Non-pigmented ciliary epithelial cell (primary cell): ENCODE results near the gene OR5D14.

ENCODE experiments used
- DNase-seq: peaks from one replicate; pipeline ENCODE4 v3.0.0-alpha.2; 2010; ENCODE audit warnings: low read depth

Gene OR5D14

GRCh38 chr11:55795256-55795655 is at the start of gene OR5D14:
Gene OR5D14, plus strand, starts transcription at chr11:55795556. Its CDS starts 0 bp downstream, at chr11:55795556.
- no peak for DNase-seq

DNA sequence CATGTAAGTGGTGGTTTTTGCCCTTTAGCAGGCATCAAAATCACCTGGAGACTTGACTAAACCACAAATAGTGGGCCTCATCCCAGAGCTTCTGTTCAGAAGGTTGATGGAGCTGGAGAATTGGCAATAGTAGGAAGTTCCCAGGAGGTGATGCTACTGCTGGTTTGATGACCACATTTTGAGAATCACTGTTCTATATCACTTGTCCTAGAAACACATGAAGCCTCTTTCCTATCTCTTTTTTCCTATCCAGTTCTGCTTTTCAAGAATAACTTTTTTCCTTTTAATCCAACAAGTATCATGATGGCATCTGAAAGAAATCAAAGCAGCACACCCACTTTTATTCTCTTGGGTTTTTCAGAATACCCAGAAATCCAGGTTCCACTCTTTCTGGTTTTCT is 22.2 kb upstream of the OR5D14 start, which contains the start of gene OR5D13:
OR5D13 (plus strand) TSS at position 301 of the 400 bp plus-strand sequence; CDS start at position 301, 0 bp downstream.
- no peak for DNase-seq

GRCh38 chr11:55791606-55792005 is 3.8 kb upstream of the OR5D14 start:
- no peak for DNase-seq

DNA sequence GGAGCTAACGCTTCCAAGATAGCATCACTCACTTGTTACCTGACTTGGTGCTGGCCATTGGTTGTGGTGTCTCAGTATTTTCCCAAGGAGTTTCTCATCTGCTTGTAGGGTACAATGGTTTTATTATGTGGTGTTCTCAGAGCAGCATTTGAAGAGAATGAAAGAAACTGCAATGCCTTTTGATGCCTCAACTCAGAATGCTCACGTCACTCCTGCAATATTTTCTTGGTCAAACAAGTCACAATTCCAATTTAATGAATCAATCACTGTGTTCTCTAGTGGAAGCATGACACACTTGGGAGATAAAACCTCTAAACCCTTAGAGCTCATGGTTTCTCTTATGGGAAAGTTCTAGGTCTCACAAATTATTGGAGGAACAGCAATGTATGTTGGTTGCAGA is 2.0 kb upstream of the OR5D14 start:
- DNase-seq, result no peak

DNA sequence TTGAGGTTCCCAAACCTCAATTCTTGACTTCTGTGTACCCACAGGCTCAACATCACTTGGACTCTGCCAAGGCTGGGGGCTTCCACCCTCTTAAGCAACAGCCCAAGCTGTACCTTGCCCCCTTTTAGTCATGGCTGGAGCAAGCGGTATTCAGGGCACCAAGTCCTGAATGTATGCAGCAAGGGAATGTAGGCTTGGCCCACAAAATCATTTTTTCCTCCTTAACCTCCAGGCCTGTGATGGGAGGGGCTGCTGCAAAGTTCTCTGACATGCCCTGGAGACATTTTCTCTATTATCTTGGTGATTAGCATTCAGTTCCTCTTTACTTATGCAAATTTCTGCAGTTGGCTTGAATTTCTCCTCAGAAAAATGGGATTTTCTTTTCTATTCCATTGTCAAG is 10.9 kb downstream of the OR5D14 start:
- DNase-seq, result no peak

- DNase-seq, result no peak
These were observed 15.7 kb downstream of the OR5D14 start, which contains the start of gene OR5L1 for GRCh38 chr11:55811067-55811466. Gene OR5L1, plus strand, starts transcription at chr11:55811367. Its CDS starts 100 bp downstream, at chr11:55811467.

DNA sequence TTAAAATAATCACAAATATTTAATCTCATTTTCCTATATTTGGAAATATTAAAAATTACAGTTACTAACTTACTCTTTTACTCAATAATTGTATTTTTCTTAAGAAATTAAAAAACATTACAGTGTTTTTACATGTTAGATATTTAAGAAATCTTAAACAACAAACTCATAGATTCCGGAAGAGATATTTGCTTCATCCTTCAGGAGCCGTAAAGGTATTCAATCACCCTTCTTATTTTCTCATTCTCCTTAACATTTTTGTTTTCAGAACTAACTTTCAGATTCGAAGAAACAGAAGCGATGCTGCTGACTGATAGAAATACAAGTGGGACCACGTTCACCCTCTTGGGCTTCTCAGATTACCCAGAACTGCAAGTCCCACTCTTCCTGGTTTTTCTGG is 24.0 kb downstream of the OR5D14 start, which contains the start of gene OR5D18:
OR5D18 (plus strand) TSS at position 301 of the 400 bp plus-strand sequence; CDS start at position 301, 0 bp downstream.
- DNase-seq, result no peak

DNA sequence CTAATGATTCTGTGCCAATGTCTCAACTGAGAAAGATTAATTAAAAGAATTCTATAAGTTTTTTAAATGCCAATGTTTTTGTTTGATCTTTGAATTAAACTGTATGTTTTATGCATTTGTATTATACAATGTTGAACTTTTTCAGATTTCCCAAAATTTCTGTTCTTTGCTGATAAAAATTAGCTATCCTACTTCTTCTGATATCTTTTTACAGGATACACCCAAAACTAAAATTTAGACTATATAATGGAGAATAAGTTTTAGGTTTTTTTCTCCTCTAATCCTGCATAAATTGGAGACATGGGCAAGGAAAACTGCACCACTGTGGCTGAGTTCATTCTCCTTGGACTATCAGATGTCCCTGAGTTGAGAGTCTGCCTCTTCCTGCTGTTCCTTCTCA is 31.6 kb downstream of the OR5D14 start, which contains the start of gene OR5L2:
OR5L2 (plus strand) TSS at position 301 of the 400 bp plus-strand sequence; CDS start at position 301, 0 bp downstream.
- DNase-seq, result no peak

DNA sequence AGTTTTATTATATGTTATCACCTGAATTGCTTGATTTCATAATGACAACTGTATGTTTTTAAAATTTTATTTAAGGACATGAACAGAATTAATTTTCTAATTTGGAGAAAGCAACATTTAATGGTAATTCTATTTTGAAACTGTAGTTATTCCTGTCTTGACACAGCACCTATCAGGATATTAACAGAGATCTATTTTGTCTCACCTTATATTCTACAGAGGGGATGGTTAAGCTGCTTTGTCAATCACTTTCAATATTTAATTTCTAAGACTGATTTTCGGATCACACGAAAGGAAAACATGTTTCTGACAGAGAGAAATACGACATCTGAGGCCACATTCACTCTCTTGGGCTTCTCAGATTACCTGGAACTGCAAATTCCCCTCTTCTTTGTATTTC is 43.1 kb downstream of the OR5D14 start, which contains the start of gene OR5D16:
OR5D16 (plus strand) TSS at position 301 of the 400 bp plus-strand sequence; CDS start at position 301, 0 bp downstream.
- no peak for DNase-seq
